HG03571 (cell line): ENCODE measurements around the gene UBE2F.

Source experiments
- ATAC-seq: cut with Tn5 transposase; IDR thresholded peaks from one replicate; pipeline ENCODE4 v1.9.1; 2021; ENCODE audit not compliant: unreplicated experiment

Gene UBE2F

GRCh38 chr2:238069021-238069709 is 102.4 kb downstream of the UBE2F start:
- ATAC-seq: no peak

- no peak for ATAC-seq
Observed at GRCh38 chr2:238069877-238070276, 103.1 kb downstream of the UBE2F start.

- ATAC-seq: no peak
Observed at GRCh38 chr2:238075397-238075796, 108.6 kb downstream of the UBE2F start.

- no peak for ATAC-seq
Observed at GRCh38 chr2:238077292-238077691, 110.5 kb downstream of the UBE2F start.

- ATAC-seq: no peak
Observed at GRCh38 chr2:238079874-238080327, 113.1 kb downstream of the UBE2F start.

GRCh38 chr2:238080518-238080917 is 113.7 kb downstream of the UBE2F start:
- ATAC-seq: no peak

- ATAC-seq: no peak
Observed at GRCh38 chr2:238081150-238081549, 114.3 kb downstream of the UBE2F start.

- ATAC-seq: no peak
Observed at GRCh38 chr2:238081561-238081960, 114.7 kb downstream of the UBE2F start.

- no peak for ATAC-seq
Observed at GRCh38 chr2:238082151-238082550, 115.3 kb downstream of the UBE2F start.

GRCh38 chr2:238082827-238083226 is 116.0 kb downstream of the UBE2F start:
- no peak for ATAC-seq

GRCh38 chr2:238083919-238084318 is 117.1 kb downstream of the UBE2F start:
- ATAC-seq: no peak

GRCh38 chr2:238084761-238085160 is 117.9 kb downstream of the UBE2F start:
- no peak for ATAC-seq

GRCh38 chr2:238085899-238086298 is 119.1 kb downstream of the UBE2F start:
- ATAC-seq: no peak

- ATAC-seq: no peak
Observed at GRCh38 chr2:238087211-238087610, 120.4 kb downstream of the UBE2F start.

GRCh38 chr2:238090887-238091286 is 124.1 kb downstream of the UBE2F start:
- ATAC-seq: no peak

- ATAC-seq: no peak
Observed at GRCh38 chr2:238091436-238092060, 124.7 kb downstream of the UBE2F start.
